Measurements from ENCODE around the gene PRKCA. TPM values are rescaled to one million over a fixed set of nuclear protein-coding genes. Genes with fewer than 3 reads are reported as not detected.
"Not testable (repeated sequence)": the region's sequence is repeated elsewhere in the genome, so short reads cannot be mapped to it uniquely, and the experiment has no call there.

The PRKCA gene
- total and polyA plus RNA-seq, 3 experiments from 2014 or later: 1.8 to 74.1 (median 73.9) TPM

DNA sequence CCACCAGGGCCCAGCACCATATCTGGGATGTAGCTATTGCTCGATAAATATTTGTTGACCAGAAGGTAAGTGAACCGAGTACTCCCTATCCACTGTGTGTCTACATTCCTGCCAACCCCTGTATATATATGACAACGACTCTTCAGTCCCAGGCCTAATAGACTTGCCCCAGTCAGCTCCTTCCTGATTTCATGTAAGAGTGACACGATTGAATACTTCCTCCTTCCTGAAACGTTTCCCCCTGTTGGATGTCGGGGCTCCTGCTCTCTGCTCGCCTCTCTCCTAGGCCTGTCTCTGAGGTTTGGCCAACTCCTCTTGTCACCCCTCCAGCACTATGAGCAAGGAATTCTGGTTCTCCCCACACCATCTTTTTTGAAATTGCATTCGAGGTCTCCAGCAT is 178.9 kb downstream of the PRKCA start:
- Histone ChIP-seq H3K27me3 (ENCODE audit: insufficient read depth, low read length, poor library complexity, severe bottlenecking) (no peaks in the 10 kb centered on the region), H3K4me1 (ENCODE audit: insufficient read depth, low read length) (no peaks in the 10 kb centered on the region), H3K4me3 (ENCODE audit: low read length) (no peak overlapping the region), H3K9me3 (ENCODE audit: low read length) (no peaks in the 10 kb centered on the region), H3K27ac (ENCODE audit: low read depth, low read length) (no peak overlapping the region), H3K36me3 (ENCODE audit: insufficient read depth, low read length) (no peaks in the 10 kb centered on the region)
- POLR2A ChIA-PET: no interaction called here
- Mint-ChIP-seq H3K9me3 (peaks cover 0 to 4% (median 0%) of the 10 kb centered on the region in 5 donors), H3K27me3 (no peaks in the 10 kb centered on the region), H3K4me1 (peaks cover 0 to 6% (median 0%) of the 10 kb centered on the region in 3 donors), H3K27ac (peak overlapping the region in 1 of 8 donors; percentile 89), H3K36me3 (peaks cover 2 to 15% (median 5%) of the 10 kb centered on the region in 3 donors), H3K4me3 (no peak overlapping the region)
- CTCF ChIA-PET: no interaction called here
- no peak for DNase-seq

DNA sequence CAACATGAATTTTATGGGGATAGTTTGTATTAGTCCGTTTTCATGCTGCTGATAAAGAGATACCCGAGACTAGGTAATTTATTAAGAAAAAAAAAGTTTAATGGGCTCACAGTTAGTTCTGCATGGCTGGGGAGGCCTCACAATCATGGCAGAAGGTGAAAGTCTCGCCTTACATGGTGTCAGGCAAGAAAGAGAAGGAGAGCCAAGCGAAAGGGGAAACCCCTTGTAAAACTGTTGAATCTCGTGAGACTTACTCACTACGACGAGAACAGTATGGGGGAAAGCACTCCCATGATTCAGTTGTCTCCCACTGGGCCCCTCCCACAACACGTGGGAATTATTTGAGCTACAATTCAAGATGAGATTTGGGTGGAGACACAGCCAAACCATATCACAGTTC is 181.5 kb downstream of the PRKCA start:
- H3K4me3 Mint-ChIP-seq: no peak overlapping the region
- POLR2A ChIA-PET: no interaction called here
- peaks cover 0 to 17% (median 2%) of the 10 kb centered on the region in 3 donors for H3K4me1 Mint-ChIP-seq
- peaks cover under 1 to 11% (median 7%) of the 10 kb centered on the region in 3 donors for H3K36me3 Mint-ChIP-seq
- Histone ChIP-seq H3K4me3 (ENCODE audit: low read length) (no peak overlapping the region), H3K4me1 (ENCODE audit: insufficient read depth, low read length) (no peaks in the 10 kb centered on the region), H3K9me3 (ENCODE audit: low read length) (no peaks in the 10 kb centered on the region), H3K27ac (ENCODE audit: low read depth, low read length) (no peak overlapping the region), H3K36me3 (ENCODE audit: insufficient read depth, low read length) (no peaks in the 10 kb centered on the region), H3K27me3 (ENCODE audit: insufficient read depth, low read length, poor library complexity, severe bottlenecking) (no peaks in the 10 kb centered on the region)
- no peaks in the 10 kb centered on the region for H3K27me3 Mint-ChIP-seq
- no peak for DNase-seq
- CTCF ChIA-PET: no interaction called here
- H3K27ac Mint-ChIP-seq: no peak overlapping the region
- no peaks in the 10 kb centered on the region for H3K9me3 Mint-ChIP-seq

DNA sequence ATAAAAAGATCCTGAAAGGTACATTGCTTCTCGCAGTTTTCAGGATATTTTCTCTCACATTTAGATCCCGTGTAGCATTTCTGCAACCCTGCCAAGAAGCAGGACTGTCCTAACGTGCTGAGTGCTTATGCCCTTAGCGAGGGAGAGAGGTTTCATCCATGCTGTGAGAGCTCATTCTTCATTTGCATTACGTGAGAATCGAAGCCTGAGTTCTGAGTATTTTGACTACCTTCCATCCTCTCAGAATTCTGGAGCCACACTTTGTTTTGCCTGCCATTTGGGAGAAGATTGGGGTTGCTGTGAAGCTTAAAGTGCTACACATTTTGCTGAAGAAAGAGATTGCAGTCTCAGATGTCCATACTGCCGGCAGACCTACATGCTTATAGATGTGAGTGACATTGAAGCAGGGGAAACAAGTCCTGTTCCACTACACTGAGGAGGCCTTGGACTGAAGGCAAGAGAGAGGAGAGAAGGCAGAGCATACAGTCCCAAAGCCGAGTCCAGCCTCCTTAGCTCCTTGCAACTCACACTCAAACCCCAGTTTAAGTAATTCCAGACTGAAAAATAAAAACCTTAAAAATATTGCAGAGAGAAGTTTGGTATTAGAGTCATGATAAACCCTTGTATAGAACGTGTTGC is 183.0 kb downstream of the PRKCA start:
- H3K36me3 Mint-ChIP-seq: peaks cover 0 to 5% (median 3%) of the 10 kb centered on the region in 3 donors
- no peaks in the 10 kb centered on the region for H3K27me3 Mint-ChIP-seq
- H3K27ac Mint-ChIP-seq: no peak overlapping the region
- no peaks in the 10 kb centered on the region for H3K9me3 ChIP-seq (ENCODE audit: low read length)
- H3K36me3 ChIP-seq (ENCODE audit: insufficient read depth, low read length): no peaks in the 10 kb centered on the region
- no peaks in the 10 kb centered on the region for H3K27me3 ChIP-seq (ENCODE audit: insufficient read depth, low read length, poor library complexity, severe bottlenecking)
- H3K27ac ChIP-seq (ENCODE audit: low read depth, low read length): no peak overlapping the region
- CTCF ChIA-PET: no interaction called here
- no peaks in the 10 kb centered on the region for H3K9me3 Mint-ChIP-seq
- no peaks in the 10 kb centered on the region for H3K4me1 ChIP-seq (ENCODE audit: insufficient read depth, low read length)
- no peak for DNase-seq
- peaks cover 0 to 17% (median 2%) of the 10 kb centered on the region in 3 donors for H3K4me1 Mint-ChIP-seq
- H3K4me3 Mint-ChIP-seq: no peak overlapping the region
- POLR2A ChIA-PET: no interaction called here
- H3K4me3 ChIP-seq (ENCODE audit: low read length): no peak overlapping the region

DNA sequence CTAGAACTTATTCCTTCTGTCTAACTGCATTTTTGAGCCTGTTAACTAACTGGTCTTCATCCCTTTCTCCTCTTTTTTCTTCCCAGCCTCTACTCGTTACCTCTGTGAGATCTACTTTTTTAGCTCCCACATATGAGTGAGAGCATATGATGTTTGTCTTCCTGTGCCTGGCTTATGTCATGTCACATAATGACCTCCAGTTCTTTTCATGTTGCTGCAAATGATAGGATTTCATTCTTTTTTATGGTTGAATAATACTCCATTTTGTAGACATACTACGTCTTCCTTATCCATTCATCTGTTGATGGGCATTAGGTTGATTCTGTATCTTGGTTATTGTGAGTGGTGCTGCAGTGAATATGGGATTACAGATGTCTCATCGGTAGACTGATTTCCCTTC is 184.7 kb downstream of the PRKCA start:
- no peak overlapping the region for H3K4me3 ChIP-seq (ENCODE audit: low read length)
- CTCF ChIA-PET: no interaction called here

DNA sequence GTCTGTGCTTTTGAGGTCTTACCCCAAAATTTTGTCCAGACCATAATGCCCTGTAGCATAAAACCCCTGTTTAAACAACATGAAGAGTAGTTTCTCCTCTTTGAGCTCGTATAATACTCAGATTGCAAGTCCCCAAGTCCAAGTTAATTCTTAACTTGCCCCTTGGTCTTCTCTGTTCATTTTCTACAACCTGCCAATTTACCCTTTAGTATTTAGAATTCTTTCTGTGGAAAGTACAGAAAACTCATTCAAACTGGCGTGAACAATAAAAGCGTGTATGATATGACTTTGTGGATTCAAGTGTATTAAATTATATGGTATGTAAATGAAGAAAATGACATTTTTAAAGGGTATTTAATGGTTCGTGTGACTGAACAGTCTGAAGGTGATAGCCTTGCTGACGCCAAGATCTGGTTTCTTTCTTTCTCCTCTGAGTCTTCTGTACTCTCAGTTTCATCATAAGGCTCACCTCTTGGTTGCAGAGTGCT is 185.6 kb downstream of the PRKCA start:
- CTCF ChIA-PET: no interaction called here
- peaks cover 11 to 33% (median 15%) of the 10 kb centered on the region in 3 donors for H3K4me1 Mint-ChIP-seq
- Histone ChIP-seq H3K27ac (ENCODE audit: low read depth, low read length) (no peak overlapping the region), H3K4me1 (ENCODE audit: insufficient read depth, low read length) (peaks cover 14% of the 10 kb centered on the region), H3K4me3 (ENCODE audit: low read length) (no peak overlapping the region), H3K27me3 (ENCODE audit: insufficient read depth, low read length, poor library complexity, severe bottlenecking) (no peaks in the 10 kb centered on the region), H3K9me3 (ENCODE audit: low read length) (no peaks in the 10 kb centered on the region), H3K36me3 (ENCODE audit: insufficient read depth, low read length) (no peaks in the 10 kb centered on the region)
- POLR2A ChIA-PET: no interaction called here
- no peak overlapping the region for H3K4me3 Mint-ChIP-seq
- no peak for DNase-seq
- no peaks in the 10 kb centered on the region for H3K9me3 Mint-ChIP-seq
- no peak overlapping the region for H3K27ac Mint-ChIP-seq
- peaks cover 0 to 8% (median 0%) of the 10 kb centered on the region in 3 donors for H3K36me3 Mint-ChIP-seq
- H3K27me3 Mint-ChIP-seq: no peaks in the 10 kb centered on the region

More for the DNA sequence above, 184.7 kb downstream of the PRKCA start:
- Histone ChIP-seq H3K4me1 (ENCODE audit: insufficient read depth, low read length) (peaks cover 14% of the 10 kb centered on the region), H3K27ac (ENCODE audit: low read depth, low read length) (no peak overlapping the region), H3K9me3 (ENCODE audit: low read length) (no peaks in the 10 kb centered on the region), H3K36me3 (ENCODE audit: insufficient read depth, low read length) (no peaks in the 10 kb centered on the region), H3K27me3 (ENCODE audit: insufficient read depth, low read length, poor library complexity, severe bottlenecking) (no peaks in the 10 kb centered on the region)
- no peak overlapping the region for H3K27ac Mint-ChIP-seq
- DNase-seq: no peak
- no peaks in the 10 kb centered on the region for H3K9me3 Mint-ChIP-seq
- no peak overlapping the region for H3K4me3 Mint-ChIP-seq
- POLR2A ChIA-PET: no interaction called here
- H3K4me1 Mint-ChIP-seq: peaks cover 8 to 30% (median 10%) of the 10 kb centered on the region in 3 donors
- no peaks in the 10 kb centered on the region for H3K27me3 Mint-ChIP-seq
- peaks cover 0 to 6% (median 0%) of the 10 kb centered on the region in 3 donors for H3K36me3 Mint-ChIP-seq

DNA sequence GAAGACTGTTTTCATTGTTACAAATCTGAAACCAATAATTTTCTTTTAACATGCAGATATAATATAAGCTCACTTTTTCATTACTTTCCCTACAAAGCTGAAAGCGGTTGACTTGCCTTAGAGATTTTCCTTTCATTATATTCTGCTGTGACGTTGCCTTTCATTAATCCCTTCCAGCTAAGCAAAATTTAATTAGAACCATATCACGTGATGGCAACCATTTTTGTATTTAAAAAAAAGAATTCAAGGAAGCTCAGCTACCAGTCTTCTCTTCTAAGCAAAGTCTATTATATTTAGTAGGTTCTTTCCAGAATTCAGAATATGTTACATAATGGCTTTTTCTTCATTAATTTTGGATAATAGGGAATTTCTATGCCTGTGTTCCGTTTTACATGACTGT is 186.5 kb downstream of the PRKCA start:
- Mint-ChIP-seq H3K4me1 (peaks cover 16 to 42% (median 22%) of the 10 kb centered on the region in 3 donors), H3K27me3 (no peaks in the 10 kb centered on the region), H3K36me3 (peaks cover 0 to 8% (median 0%) of the 10 kb centered on the region in 3 donors), H3K4me3 (no peak overlapping the region), H3K27ac (no peak overlapping the region), H3K9me3 (no peaks in the 10 kb centered on the region)
- H3K27me3 ChIP-seq (ENCODE audit: insufficient read depth, low read length, poor library complexity, severe bottlenecking): no peaks in the 10 kb centered on the region
- no peak overlapping the region for H3K27ac ChIP-seq (ENCODE audit: low read depth, low read length)
- DNase-seq: no peak
- H3K9me3 ChIP-seq (ENCODE audit: low read length): no peaks in the 10 kb centered on the region
- H3K4me1 ChIP-seq (ENCODE audit: insufficient read depth, low read length): peaks cover 18% of the 10 kb centered on the region
- ChIA-PET POLR2A (no interaction called here), CTCF (no interaction called here)
- H3K4me3 ChIP-seq (ENCODE audit: low read length): no peak overlapping the region
- no peaks in the 10 kb centered on the region for H3K36me3 ChIP-seq (ENCODE audit: insufficient read depth, low read length)

DNA sequence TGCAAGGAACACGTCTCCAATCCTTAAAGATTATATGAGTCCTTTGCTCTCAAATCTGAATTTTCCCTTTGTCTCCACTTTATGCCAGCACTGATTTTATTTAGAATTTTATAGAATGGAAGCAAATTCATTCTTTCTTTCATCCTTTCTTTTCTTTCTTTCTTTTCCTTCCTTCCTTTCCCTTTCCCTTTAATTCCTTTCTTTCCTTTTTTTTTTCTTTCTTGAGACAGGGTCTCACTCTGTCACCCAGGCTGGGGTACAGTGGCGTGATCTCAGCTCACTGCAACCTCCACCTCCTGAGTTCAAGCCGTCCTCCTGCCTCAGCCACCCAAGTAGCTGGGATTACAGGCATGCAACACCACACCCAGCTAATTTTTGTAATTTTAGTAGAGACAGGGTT is 187.2 kb downstream of the PRKCA start:
- DNase-seq; H3K27me3 ChIP-seq (ENCODE audit: insufficient read depth, low read length, poor library complexity, severe bottlenecking); H3K9me3 Mint-ChIP-seq; H3K36me3 Mint-ChIP-seq; H3K27me3 Mint-ChIP-seq; H3K27ac ChIP-seq (ENCODE audit: low read depth, low read length); H3K9me3 ChIP-seq (ENCODE audit: low read length); POLR2A ChIA-PET; CTCF ChIA-PET; H3K4me3 Mint-ChIP-seq; H3K36me3 ChIP-seq (ENCODE audit: insufficient read depth, low read length); H3K4me3 ChIP-seq (ENCODE audit: low read length): not testable (repeated sequence)
- peak overlapping the region in 1 of 8 donors; percentile 54 for H3K27ac Mint-ChIP-seq
- peaks cover 25% of the 10 kb centered on the region for H3K4me1 ChIP-seq (ENCODE audit: insufficient read depth, low read length)
- peaks cover 20 to 49% (median 27%) of the 10 kb centered on the region in 3 donors for H3K4me1 Mint-ChIP-seq

DNA sequence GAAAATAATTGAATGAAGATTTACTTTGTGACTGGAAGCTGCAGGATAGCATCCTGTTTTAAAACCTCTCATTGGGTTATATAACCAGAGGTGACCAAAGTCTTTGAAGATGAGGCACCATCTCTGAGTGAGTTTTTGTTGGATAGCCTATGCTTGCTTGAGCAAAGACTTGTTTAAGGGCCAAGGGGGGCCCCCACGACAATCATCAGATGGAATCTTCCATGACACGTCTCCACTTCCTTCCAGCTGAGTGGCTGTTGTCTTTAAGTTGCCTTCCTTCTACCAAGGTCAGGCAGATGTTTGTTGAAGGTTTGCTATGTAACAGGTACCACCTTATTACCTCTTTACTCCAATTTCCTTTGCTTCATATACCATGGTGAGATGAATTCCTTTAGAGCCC is 188.8 kb downstream of the PRKCA start:
- Histone ChIP-seq H3K9me3 (ENCODE audit: low read length) (no peaks in the 10 kb centered on the region), H3K36me3 (ENCODE audit: insufficient read depth, low read length) (no peaks in the 10 kb centered on the region), H3K4me3 (ENCODE audit: low read length) (no peak overlapping the region), H3K4me1 (ENCODE audit: insufficient read depth, low read length) (peaks cover 25% of the 10 kb centered on the region), H3K27ac (ENCODE audit: low read depth, low read length) (no peak overlapping the region), H3K27me3 (ENCODE audit: insufficient read depth, low read length, poor library complexity, severe bottlenecking) (no peaks in the 10 kb centered on the region)
- peaks cover 21 to 44% (median 27%) of the 10 kb centered on the region in 3 donors for H3K4me1 Mint-ChIP-seq
- peaks cover 0 to 8% (median 0%) of the 10 kb centered on the region in 3 donors for H3K36me3 Mint-ChIP-seq
- POLR2A ChIA-PET: no interaction called here
- CTCF ChIA-PET: no interaction called here
- H3K27me3 Mint-ChIP-seq: no peaks in the 10 kb centered on the region
- H3K4me3 Mint-ChIP-seq: no peak overlapping the region
- no peak overlapping the region for H3K27ac Mint-ChIP-seq
- no peak for DNase-seq
- no peaks in the 10 kb centered on the region for H3K9me3 Mint-ChIP-seq

Measured in CD8-positive, alpha-beta memory T cell (primary cell).